Measurements from ENCODE around the gene TUBB8.
"Not testable (repeated sequence)": the region's sequence is repeated elsewhere in the genome, so short reads cannot be mapped to it uniquely, and the experiment has no call there.

Gene TUBB8

DNA sequence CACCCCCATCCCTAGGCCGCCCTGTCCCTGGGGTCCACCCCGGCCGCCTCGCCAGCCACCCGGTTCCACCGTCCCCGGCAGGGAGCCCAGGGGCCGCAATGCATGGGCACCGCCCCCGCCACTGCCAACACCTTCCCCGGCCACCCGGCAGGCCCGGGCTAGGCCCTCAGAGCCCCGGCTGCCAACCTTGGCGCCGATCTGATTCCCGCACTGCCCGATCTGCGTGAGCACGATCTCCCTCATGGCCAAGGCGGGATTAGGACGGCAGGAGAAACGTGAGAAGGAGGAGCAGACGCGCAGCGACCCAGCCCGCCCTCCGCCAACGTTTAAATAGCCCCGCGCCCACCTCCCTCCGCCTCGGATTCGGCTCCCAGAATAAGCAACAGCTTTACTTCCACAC, at the start of gene TUBB8:
Gene TUBB8, minus strand, starts transcription at position 301 of the 400 bp plus-strand sequence. Its CDS starts 58 bp downstream, at position 243.
- no peak for DNase-seq (ENCODE audit: low spot score)

DNA sequence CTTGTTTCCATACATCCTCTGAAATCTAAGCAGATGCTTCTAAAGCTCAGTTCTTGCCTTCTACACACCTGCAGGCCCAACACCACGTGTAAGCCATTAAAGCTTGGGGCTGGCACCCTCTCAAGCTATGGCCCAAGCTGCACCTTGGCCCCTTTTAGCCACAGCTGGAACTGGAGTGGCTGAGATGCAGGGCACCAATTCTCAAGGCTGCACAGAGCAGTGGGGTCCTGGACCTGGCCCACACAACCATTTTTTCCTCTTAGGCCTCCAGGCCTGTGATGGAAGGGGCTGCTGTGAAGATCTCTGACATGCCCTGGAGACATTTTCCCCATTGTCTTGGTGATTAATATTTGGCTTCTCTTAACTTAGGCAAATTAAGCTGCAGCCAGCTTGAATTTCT, 47.4 kb upstream of the TUBB8 start:
- no peak for DNase-seq (ENCODE audit: low spot score)

DNA sequence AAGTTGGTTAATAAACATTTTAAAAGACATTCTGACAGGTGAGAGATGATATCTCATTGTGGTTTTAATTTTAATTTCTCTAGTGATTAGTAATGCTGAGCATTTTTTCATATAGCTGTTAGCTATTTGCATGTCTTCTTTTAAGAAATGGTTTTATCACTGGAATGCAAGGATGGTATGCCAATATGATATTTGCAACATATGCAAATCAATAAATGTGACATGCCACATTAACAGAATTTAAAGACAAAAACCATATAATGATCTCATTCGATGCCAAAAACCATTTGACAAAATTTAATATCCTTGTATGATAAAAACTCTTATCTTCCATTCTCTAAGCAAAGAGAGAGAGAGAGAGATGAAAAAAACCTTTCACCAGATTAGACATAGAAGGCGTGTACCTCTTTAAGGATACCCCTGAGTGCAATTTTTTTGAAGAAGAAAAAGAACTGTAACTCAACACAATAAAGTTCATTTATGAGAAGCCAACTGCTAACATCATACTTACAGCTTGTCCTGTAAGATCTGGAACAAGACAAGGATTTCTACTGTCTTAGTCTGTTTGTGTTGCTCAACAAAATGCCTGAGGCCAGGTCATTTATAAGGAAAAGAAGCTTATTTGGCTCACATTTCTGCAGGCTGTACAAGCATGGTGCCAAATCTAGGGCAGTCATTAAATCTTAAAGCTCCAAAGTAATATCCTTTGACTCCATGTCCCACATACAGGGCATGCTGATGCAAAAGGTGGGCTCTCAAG, 46.4 kb upstream of the TUBB8 start:
- no peak for DNase-seq (ENCODE audit: low spot score)

DNA sequence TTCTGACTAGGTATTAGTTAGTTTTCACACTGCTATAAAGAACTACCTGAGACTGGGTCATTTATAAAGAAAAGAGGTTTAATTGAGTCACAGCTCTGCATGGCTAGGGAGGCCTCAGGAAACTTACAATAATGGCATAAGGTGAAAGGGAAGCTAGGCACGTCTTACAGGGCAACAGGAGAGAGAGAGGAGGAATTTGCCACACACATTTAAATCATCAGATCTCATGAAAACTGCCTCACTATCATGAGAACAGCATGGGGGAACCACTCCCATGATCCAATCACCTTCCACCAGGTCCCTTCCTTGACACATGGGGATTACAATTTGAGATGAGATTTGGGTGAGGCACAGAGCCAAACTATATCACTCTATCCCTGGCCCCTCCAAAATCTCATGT, 45.5 kb upstream of the TUBB8 start:
- no peak for DNase-seq (ENCODE audit: low spot score)

DNA sequence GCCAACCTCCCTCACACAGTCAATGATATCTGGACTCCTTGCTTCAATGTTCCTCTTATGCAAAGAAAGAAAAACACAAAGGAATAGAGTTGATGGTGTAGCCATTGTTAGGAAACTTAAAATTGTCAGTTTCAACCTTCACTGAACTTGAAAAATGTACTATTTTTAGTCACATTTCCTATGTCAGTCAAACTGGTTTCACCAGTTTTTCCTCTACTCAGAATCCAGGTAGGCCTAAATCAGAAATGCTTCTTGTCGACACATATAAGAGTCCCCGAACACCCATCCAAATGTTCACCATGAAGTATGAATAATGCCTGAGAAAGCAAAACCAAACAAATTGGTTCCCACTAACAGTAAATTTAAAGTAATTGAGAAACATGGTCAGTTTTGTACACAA, 43.8 kb upstream of the TUBB8 start:
- DNase-seq (ENCODE audit: low spot score): no peak

DNA sequence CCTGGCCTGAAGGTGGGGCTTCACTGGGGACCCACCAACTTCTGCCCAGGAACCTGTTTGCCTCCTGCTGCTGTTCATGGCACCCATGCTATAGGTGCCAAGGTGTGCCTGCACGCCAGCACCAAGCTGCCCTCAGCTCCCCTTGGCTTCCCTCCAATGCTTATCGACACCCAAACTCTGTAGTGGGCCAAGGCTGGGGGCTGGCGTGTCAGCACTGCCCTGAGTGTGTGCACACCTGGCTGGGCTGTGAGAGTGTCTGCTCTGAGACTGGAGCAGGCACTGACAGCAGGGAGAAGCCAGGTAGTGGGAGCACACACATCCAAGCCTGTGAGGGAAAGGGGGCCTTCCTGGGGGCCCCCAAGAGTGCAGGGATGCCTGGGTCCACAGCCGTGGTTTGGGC, 43.1 kb upstream of the TUBB8 start:
- DNase-seq (ENCODE audit: low spot score): no peak

DNA sequence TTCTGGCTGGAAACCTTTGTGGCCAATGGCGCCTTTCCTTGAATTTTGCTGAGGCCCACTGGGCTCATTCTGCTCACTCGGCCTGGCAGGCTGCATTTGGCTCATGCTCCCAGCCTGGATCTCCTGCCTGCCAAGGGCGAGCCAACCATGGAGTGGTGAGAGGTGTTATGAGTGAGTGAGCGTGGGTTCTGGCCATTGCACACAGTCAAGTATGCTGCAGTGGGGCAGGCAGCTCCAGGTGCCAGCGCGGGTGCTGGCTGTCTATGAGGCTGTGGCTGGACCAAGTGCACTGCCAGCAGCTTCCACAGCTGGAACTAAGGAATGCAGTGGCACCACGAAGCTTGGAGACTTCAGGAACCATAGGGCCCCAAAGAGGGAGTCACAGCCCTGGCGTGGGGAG, 42.2 kb upstream of the TUBB8 start:
- DNase-seq (ENCODE audit: low spot score): no peak

DNA sequence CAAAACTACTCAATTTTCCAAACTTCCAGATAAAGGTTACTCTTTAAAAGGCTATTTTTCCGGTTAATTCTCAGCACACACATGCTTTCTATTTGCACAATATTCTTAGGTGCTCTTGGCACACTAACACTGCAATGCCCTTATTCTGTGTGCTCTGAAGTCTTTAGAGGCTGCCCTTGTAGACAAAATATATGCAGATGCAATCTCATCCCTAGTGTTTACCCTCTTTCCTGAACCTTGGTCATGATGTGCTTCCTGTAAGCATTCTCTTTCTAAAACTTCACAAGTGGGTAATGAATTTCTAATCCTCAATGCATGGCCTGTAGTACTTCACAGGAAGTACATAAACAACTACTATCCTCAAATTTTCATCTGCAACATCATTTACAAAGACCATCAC, 41.1 kb upstream of the TUBB8 start:
- no peak for DNase-seq (ENCODE audit: low spot score)

DNA sequence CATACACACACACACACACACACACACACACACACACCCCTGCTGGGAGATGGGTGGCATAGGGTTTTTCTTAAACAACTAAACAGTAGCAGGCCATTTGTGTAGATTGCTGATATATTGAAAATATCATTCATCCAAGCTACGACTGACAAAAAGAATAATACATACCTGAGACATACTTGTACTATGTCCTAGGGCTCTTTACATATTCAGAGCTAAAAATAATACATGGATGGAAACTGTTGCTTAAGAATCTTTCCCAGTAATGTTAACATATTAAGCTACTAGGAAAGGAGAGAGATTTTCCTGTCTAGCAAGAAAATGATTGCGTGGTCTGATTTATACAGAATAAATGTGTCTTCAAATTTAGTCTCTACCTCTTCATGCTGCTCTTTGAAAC, 40.2 kb upstream of the TUBB8 start:
- no peak for DNase-seq (ENCODE audit: low spot score)

DNA sequence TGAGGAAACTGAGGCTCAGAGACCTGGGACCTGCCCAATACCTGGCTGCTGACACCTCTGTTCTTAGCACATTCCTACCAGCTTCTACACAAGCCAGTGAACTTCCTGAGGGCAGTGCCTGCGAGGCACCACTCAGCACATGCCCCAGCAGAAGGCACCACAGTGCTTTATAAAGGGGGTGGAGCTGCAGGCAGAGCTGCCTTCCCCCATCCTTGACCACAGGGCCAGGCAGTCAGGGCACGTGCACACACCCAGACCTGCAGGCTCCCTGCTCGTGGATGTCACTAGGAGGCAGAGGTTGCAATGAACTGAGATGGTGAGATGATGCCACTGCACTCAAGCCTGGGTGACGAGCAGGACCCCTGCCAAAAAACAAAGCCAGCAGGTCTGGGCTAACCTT, 39.2 kb upstream of the TUBB8 start:
- no peak for DNase-seq (ENCODE audit: low spot score)

DNA sequence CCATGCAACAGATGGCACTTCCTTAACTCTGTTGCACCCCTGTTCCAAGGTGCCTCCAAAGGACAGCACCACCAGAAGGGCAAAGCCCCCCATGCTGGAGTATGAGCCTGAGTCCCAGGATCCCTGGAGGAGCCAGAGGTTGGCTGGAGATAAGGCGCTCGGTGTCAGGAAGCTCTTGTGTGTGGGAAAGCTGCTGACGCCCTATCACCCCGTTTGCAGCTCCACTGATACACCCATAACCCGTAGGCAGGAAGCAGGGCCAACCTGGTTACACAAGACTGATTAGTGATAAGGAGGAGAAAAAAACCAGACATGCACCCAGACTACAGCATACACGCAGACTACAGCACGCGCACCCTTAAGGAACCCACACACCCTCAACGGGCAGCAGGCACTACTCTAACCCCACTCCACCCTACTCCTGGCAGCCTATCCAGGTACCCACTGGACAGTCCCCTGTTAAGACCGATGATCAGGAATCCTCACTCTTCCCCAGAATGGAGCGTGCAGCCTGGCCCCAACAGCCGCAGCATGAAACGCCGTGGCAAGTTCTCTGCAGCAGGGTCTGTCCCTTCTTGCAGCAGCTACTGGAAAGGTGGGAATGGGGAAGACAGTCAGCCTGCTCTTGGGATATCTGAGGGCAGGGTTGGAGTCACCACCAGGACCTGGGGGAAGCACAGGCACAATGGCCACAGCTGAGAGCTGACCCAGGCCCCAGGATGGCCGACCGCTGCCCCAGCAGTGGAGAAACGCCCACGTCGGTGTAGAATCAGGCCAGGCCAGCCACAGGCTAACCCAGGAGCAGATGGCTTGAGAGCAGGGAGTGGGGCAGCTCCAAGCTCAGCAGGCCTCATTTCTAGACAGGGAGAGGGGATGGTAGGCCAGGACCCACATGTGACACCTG, 38.3 kb upstream of the TUBB8 start:
- DNase-seq (ENCODE audit: low spot score): no peak

DNA sequence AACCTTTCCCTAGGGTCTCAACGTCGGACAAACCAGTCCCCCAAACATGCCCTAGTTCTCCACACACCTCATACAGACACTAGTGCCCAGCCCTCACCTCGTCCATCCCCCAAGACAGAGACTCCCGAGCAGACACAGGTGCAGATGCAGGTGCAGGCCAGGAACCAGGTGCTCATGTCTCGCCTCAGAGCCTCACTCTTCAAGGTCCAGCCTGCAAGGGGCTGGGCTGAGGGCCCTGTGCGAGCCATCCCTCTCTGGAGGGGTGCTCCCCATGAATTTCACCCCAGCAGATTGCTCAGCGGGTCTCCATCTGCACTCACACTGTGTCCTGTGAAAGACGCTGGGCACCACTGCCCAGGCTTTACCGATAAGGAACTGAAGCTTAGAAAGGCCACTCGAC, 36.9 kb upstream of the TUBB8 start:
- DNase-seq (ENCODE audit: low spot score): no peak

DNA sequence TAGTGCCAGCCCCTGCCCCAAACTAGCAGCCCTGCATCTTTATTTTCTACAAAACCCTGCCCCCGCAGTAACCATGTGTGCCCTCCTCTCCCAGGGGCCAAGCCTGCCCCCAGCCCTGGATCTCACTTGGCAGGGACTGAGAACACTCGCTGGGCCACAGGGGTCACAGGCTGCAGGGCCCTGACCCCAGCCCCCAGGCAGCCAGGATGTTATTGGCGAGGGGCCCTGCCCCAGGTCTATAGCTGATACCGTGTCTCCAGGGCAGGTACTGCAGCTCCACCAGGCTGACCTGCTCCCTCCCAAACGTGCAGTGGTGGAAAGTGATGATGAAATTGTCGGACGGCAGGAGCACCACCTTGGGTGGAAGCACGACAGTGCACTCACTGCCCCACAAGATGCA, 35.9 kb upstream of the TUBB8 start:
- no peak for DNase-seq (ENCODE audit: low spot score)

DNA sequence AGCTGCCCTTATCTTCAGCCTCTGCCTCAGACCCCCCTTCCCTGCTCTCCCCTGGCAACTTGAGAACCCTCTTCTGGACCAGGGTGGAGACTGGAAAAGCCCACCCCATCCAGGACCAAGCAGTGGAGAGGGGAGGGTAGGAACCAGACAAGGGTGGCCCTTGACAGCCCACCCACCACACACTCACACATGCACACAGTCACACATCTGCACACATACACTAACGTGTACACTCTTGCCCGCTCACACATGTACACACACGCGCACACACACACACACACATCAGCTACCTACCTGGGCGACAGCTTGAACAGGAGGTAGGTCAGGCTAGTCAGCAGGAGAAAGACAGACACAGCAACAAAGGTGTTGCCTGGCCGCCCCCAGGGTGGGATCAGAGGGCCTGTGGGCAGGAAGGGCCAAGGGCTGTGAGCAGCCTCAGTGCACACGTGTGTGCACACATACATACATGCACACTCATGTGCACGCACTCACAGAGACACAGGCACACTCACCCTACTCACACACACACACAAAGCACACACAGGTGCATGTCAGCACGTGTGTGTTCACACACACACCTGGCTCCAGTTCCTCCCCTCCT, 34.9 kb upstream of the TUBB8 start:
- DNase-seq (ENCODE audit: low spot score): no peak

DNA sequence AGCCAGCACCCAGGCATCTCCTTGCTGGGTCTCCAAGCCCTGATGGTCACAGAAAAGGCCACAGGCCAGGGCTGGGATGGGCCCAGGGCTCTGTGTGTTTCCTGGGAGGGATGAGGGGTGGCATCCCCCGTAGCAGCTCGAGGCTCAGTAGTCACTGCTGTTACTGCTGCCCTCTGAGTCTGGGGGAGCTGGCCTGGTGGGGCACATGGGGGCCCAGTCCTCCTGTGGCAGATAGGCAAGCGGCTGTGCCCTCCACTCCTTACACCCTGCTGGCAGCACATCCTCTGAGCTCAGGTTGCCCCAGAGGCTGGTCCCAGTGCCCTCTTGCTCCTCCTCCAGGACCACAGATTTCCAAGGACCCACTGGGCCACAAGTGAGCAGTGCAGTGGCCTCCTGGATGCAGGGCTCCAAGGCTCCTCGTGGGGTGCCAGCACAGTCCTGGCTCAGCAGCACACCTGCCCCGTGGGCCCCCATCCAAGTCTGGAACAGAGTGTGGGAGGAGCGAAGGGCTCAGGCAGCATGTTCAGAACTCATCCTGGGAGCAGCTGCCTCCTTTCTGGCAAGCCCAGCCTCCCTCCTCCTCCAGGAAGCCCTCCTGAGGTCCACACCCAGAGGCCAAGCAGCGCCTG, 31.5 kb upstream of the TUBB8 start:
- no peak for DNase-seq (ENCODE audit: low spot score)

DNA sequence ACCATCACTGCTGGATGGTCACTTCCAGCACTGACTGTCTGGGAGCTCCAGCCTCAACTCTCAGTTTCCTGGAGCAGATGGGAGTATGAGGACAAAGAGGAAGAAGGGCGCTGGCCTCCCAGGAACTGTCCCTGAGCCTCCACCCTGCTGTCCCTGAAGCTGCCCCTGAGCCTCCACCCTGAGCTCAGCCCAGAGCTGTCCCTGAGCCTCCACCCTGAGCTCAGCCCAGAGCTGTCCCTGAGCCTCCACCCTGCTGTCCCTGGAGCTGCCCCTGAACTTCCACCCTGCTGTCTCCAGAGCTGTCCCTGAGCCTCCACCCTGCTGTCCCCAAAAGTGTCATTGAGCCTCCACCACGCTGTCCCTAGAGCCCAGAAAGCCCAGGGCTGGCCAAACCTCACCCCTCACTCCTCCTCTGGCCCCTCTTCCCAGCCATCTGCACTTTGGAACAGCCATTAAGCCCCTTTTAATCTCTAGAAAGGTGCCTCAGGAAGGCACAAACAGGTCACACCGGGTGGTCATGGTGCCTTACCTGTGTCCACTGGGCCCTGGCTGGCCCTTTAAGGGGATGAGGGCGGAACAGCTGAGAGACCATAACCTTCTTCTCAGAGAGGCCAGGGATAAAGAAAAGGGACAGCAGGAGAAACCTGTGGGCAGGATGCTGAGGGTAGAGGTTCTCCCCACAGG, 30.6 kb upstream of the TUBB8 start:
- DNase-seq (ENCODE audit: low spot score): no peak

DNA sequence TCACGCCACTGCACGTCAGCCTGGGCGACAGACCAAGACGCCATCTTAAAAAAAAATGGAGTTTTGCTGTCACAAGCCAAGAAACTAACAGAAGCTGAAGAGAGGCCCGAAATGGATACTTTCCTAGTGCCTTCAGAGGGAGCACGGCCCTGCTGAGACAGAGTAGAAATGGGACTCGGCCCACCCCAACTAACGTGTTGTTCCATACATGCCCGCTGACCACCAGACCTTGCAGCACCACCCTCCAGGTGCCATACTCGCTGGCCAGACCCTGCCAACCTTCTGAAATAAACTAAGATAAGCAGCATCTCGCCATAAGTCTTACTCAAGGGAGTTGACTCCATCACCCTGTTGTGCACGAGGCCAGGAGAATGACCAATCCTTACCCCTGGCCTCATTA, 29.5 kb upstream of the TUBB8 start:
- no peak for DNase-seq (ENCODE audit: low spot score)

DNA sequence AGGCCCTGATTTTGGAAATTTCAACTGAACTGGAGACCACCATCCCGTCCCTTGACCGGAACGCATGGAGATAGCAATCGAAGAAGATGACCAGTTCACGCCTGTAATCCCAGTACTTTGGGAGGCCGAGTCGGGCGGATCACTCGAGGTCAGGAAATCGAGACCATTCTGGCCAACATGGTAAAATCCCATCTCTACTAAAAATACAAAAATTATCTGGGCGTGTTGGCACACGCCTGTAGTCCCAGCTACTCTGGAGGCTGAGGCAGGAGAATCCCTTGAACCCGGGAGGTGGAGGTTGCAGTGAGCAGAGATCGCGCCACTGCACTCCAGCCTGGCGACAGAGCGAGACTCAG, 25.1 kb upstream of the TUBB8 start:
- DNase-seq (ENCODE audit: low spot score): not testable (repeated sequence)

DNA sequence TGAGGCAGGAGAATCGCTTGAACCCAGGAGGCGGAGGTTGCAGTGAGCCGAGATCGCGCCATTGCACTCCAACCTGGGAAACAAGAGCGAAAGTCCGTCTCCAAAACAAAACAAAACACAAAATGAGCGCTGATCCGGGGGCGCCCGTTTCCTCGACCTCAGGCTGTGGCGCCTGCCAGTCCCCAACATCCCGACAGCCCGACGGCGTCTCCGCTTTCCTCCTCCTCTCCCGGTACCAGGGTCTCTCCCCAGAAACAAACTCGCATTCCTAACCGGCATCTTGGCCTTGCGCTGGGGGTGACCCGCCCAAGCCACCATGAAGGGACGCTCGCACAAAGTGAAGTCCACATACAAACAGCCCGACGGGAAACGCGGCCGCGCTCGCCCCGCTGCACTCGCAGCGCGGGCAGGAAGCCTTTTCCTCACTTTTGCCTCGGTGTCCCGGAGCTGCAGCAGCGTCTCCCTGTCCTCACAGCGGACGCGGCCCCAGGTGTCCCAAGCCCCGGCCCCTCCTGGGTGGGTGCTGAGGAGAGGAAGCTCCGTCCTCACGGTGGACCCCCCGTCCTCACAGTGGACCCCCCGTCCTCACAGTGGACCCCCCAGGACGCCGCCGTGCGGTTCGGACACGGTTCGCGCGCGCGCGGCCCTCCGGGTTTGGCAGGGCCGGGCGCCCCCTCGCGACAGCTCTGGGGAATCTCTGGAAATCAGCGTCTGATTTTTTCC, 24.6 kb upstream of the TUBB8 start:
- DNase-seq (ENCODE audit: low spot score): peak; percentile 49

DNA sequence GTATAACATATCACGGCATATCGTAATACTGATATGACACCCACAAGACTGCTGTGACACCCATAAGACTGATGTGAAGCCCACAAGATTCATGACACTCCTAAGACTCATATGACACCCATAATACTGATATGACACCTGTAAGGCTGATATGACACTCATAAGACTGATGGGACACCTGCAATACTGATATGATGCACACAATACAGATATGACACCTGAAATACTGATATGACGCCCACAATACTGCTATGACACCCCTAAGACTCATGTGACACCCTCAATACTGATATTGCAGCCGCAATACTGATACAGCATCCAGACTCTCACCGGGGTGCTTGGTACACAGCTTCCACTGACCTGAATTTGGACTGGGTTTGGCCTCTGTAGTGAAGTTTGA, 19.1 kb upstream of the TUBB8 start:
- DNase-seq (ENCODE audit: low spot score): peak; percentile 53

DNA sequence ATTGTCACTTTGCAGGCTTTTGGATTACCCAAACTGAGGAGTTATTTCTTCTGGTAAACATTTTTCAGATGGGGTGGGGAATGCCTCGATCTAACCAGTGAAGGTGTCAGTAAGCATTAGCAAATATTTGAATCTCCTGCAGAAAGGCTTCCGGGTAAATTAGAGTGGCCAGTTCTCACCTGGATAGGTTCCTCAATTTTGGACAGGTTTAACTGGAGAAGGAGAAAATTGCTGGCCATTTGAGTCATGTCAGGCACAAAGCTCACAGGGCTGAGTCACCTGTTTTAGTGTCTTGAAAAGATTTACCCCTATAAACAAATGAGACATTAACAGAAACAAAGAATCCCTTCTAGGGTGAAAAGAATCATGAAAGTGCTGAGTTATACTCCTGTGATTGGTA, 830 bp upstream of the TUBB8 start:
- not testable (repeated sequence) for DNase-seq (ENCODE audit: low spot score)
